NCI-H1092 (cell line): ENCODE results near the gene CHRM2.

Experiments
- DNase-seq: peaks from one replicate; lab custom pipeline; 2025; lab: John Stamatoyannopoulos, UW

CHRM2 gene

GRCh38 chr7:136894789-136895188, 26.3 kb downstream of the CHRM2 start:
- no peak for DNase-seq

GRCh38 chr7:136897676-136898075, 29.2 kb downstream of the CHRM2 start:
- DNase-seq, result no peak

- DNase-seq, result no peak
Measured at GRCh38 chr7:136900005-136900404, 31.6 kb downstream of the CHRM2 start.

- DNase-seq, result no peak
Measured at GRCh38 chr7:136910771-136911170, 42.3 kb downstream of the CHRM2 start.

GRCh38 chr7:136911344-136911743, 42.9 kb downstream of the CHRM2 start:
- no peak for DNase-seq

- no peak for DNase-seq
Measured at GRCh38 chr7:136912339-136912738, 43.9 kb downstream of the CHRM2 start.

- DNase-seq, result no peak
Measured at GRCh38 chr7:136914016-136914415, 45.6 kb downstream of the CHRM2 start.

GRCh38 chr7:136919820-136920219, 51.4 kb downstream of the CHRM2 start:
- DNase-seq, result no peak

- no peak for DNase-seq
Measured at GRCh38 chr7:136923111-136923667, 54.7 kb downstream of the CHRM2 start.

- DNase-seq, result no peak
Measured at GRCh38 chr7:136925044-136925443, 56.6 kb downstream of the CHRM2 start.

- no peak for DNase-seq
Measured at GRCh38 chr7:136925556-136925955, 57.1 kb downstream of the CHRM2 start.

- DNase-seq, result no peak
Measured at GRCh38 chr7:136931169-136931867, 62.9 kb downstream of the CHRM2 start.

GRCh38 chr7:136937436-136937835, 69.0 kb downstream of the CHRM2 start:
- no peak for DNase-seq

GRCh38 chr7:136938476-136938875, 70.0 kb downstream of the CHRM2 start:
- DNase-seq, result no peak

GRCh38 chr7:136940122-136940521, 71.7 kb downstream of the CHRM2 start:
- DNase-seq, result no peak

GRCh38 chr7:136940917-136941316, 72.5 kb downstream of the CHRM2 start:
- no peak for DNase-seq

- no peak for DNase-seq
Measured at GRCh38 chr7:136941816-136942215, 73.4 kb downstream of the CHRM2 start.

GRCh38 chr7:136942401-136942800, 73.9 kb downstream of the CHRM2 start:
- no peak for DNase-seq

- no peak for DNase-seq
Measured at GRCh38 chr7:136942994-136943393, 74.5 kb downstream of the CHRM2 start.

- DNase-seq, result no peak
Measured at GRCh38 chr7:136947347-136947746, 78.9 kb downstream of the CHRM2 start.

GRCh38 chr7:136950331-136950730, 81.9 kb downstream of the CHRM2 start:
- no peak for DNase-seq

- no peak for DNase-seq
Measured at GRCh38 chr7:136953386-136953785, 84.9 kb downstream of the CHRM2 start.

GRCh38 chr7:136956232-136956631, 87.8 kb downstream of the CHRM2 start:
- no peak for DNase-seq

GRCh38 chr7:136956671-136957070, 88.2 kb downstream of the CHRM2 start:
- no peak for DNase-seq
